ENCODE measurements around the gene IQSEC2. TPM values are rescaled to one million over a fixed set of nuclear protein-coding genes. Genes with fewer than 3 reads are reported as not detected.

The IQSEC2 gene
- total and polyA plus RNA-seq, 10 donors, result 5.2 to 15.7 (median 8.5) TPM

DNA sequence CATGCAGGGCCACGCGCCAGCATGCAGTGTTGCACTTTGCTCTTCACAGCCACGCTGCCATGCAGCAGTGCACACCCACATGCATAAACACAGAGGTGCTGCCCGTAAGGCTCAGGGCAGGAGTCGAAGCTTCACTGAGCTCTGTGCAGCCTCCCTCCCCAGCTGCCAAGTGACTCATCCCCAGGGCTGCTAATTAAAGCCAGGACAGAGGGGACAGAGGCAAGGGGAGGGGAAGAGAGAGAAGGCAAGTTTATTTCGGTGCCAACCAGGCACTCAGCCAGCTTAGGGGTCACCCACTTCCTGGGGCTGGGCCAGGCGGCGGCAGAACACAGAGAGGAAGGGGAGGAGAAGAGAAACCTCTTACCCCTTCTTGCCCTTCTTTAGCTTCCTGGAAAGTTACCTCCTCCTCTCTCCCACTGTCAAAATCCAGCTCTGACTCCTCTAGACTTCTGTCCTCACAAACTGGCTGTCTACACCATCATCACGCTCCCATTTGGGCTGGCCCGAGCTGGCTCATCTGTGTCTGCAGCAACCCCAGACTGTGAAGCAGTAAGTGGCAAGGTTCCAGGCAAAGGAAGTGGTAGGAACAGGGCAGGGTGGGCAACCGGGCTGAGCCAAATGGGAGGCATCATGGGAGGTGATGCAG, 6.2 kb upstream of the IQSEC2 start:
- no peak for TF ChIP-seq CTCF (IDR thresholded peaks at IDR 0.05 in 8 of 11, conservative IDR thresholded peaks at IDR 0.05 in 3 of 11)
- peak; percentile 9 to 47 (median 46) for TF ChIP-seq POLR2AphosphoS5 (IDR thresholded peaks at IDR 0.05)
- peaks cover 0 to 43% (median 26%) of the 10 kb centered on the region in 6 donors for H3K4me1 ChIP-seq
- H3K4me3 ChIP-seq, result peak overlapping the region in 3 of 8 donors; percentile 4 to 44 (median 13)
- H3K36me3 ChIP-seq, result no peaks in the 10 kb centered on the region
- intact Hi-C loops (cut with DNase I; ENCODE audit: low total_unique reads), result no loop called here
- no peaks in the 10 kb centered on the region for H3K9me3 ChIP-seq
- peak overlapping the region in 7 of 8 donors; percentile 25 to 84 (median 64) for H3K27ac ChIP-seq
- WGBS, 5 donors, result 0 to 24% (median 11%) methylated on average over 6 to 11 of the region's 11 CpGs
- DNase-seq, result peak; percentile 81
- peaks cover 0 to 7% (median 0%) of the 10 kb centered on the region in 7 donors for H3K27me3 ChIP-seq (replicated peaks in 1 of 7)

GRCh38 chrX:53286171-53286570, 4.8 kb upstream of the IQSEC2 start:
- WGBS, 5 donors, result 58 to 74% (median 70%) methylated on average over 3 of the region's 3 CpGs
- H3K4me1 ChIP-seq, result peaks cover 0 to 49% (median 28%) of the 10 kb centered on the region in 6 donors
- H3K36me3 ChIP-seq, result no peaks in the 10 kb centered on the region
- no peaks in the 10 kb centered on the region for H3K9me3 ChIP-seq
- no peak overlapping the region for H3K4me3 ChIP-seq
- no peak for DNase-seq
- intact Hi-C loops (cut with DNase I; ENCODE audit: low total_unique reads), result no loop called here
- TF ChIP-seq POLR2A (IDR thresholded peaks at IDR 0.05), result no peak
- no peak for TF ChIP-seq CTCF (IDR thresholded peaks at IDR 0.05 in 8 of 11, conservative IDR thresholded peaks at IDR 0.05 in 3 of 11)
- TF ChIP-seq POLR2AphosphoS5 (IDR thresholded peaks at IDR 0.05), result no peak
- peaks cover 0 to 19% (median 0%) of the 10 kb centered on the region in 7 donors for H3K27me3 ChIP-seq (replicated peaks in 1 of 7)
- peak overlapping the region in 2 of 8 donors; percentile 26 to 45 for H3K27ac ChIP-seq

- intact Hi-C loops (cut with DNase I; ENCODE audit: low total_unique reads), result no loop called here
- WGBS, 5 donors, result 67 to 89% (median 72%) methylated on average over 3 of the region's 3 CpGs
- H3K9me3 ChIP-seq, result no peaks in the 10 kb centered on the region
- peak overlapping the region in 1 of 8 donors; percentile 29 for H3K27ac ChIP-seq
- no peak overlapping the region for H3K4me3 ChIP-seq
- no peak for DNase-seq
- H3K4me1 ChIP-seq, result peaks cover 0 to 54% (median 29%) of the 10 kb centered on the region in 6 donors
- peaks cover 0 to 25% (median 0%) of the 10 kb centered on the region in 7 donors for H3K27me3 ChIP-seq (replicated peaks in 1 of 7)
- H3K36me3 ChIP-seq, result no peaks in the 10 kb centered on the region
- TF ChIP-seq POLR2A (IDR thresholded peaks at IDR 0.05) (no peak), POLR2AphosphoS5 (IDR thresholded peaks at IDR 0.05) (no peak), CTCF (IDR thresholded peaks at IDR 0.05 in 8 of 11, conservative IDR thresholded peaks at IDR 0.05 in 3 of 11) (no peak)
These were observed 4.2 kb upstream of the IQSEC2 start for GRCh38 chrX:53285591-53285990.

DNA sequence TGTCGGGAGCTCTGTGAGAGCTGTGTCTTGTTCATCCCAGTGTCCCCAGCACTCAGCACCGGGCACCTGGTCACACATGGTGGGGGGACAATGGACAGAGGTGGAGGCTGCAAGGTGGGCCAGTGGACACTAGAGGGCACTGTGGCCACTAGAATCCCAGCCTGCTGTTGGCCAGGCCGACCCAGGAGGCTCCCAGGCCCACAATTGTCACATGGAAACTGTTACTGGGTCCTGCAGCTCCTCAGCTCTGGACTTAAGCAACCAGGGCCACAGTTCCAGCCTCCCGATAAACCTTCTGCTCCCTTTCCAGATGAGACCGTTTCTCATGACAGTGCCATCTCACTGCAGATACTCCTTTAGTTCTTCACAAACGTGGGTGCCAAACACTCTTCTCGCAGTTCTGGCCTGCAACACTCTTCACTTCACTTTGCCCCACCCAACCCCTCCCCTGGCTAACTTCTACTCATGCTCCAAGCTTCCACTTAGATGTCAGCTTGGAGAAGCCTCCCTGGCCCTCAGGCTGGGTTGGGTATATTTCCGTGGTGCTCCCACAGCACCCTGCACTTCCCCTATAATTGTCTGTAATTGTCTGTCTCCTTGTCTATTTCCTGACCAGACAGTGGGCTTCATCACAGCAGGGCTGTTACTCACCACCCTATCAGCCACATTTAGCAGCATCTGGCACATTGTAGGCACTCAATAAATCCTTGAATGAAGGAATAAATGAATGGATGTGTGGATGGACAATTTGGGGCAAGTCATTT, 3.5 kb upstream of the IQSEC2 start:
- no peak overlapping the region for H3K4me3 ChIP-seq
- no peak overlapping the region for H3K27ac ChIP-seq
- peaks cover 0 to 60% (median 29%) of the 10 kb centered on the region in 6 donors for H3K4me1 ChIP-seq
- TF ChIP-seq POLR2A (IDR thresholded peaks at IDR 0.05) (no peak), CTCF (IDR thresholded peaks at IDR 0.05 in 8 of 11, conservative IDR thresholded peaks at IDR 0.05 in 3 of 11) (peak; percentile 46 to 93 (median 79)), POLR2AphosphoS5 (IDR thresholded peaks at IDR 0.05) (no peak)
- no peaks in the 10 kb centered on the region for H3K9me3 ChIP-seq
- intact Hi-C loops (cut with DNase I; ENCODE audit: low total_unique reads), result no loop called here
- peak; percentile 86 for DNase-seq
- peaks cover 0 to 27% (median 0%) of the 10 kb centered on the region in 7 donors for H3K27me3 ChIP-seq (replicated peaks in 1 of 7)
- H3K36me3 ChIP-seq, result no peaks in the 10 kb centered on the region
- WGBS, 5 donors, result 31 to 53% (median 37%) methylated on average over 8 of the region's 8 CpGs
